GM12878 (cell line): ENCODE results near the gene TEFM. TPM values are rescaled to one million over a fixed set of nuclear protein-coding genes. Genes with fewer than 3 reads are reported as not detected.

Experiments
- ATAC-seq: fragments of 200-7000 bp; cut with Tn5 transposase; 3 replicates; pipeline ENCODE4 v1.9.1; 2020; ENCODE audit warnings: mild to moderate bottlenecking, moderate library complexity
- BruUV-seq: library from RNA; stranded (reverse); fragments of 400-500 nt; replicated peaks from 2 replicates; lab custom pipeline; 2021; lab: Mats Ljungman, UMichigan
- CTCF ChIA-PET: fragments of 300-600 bp; sonication (Branson Sonifier 250); formaldehyde crosslinking; extraction: SDS; loops from one replicate; lab custom pipeline; 2021; ENCODE audit warnings: inconsistent platforms; lab: Yijun Ruan, JAX
- POLR2A ChIA-PET: fragments of 350-600 bp; formaldehyde crosslinking; extraction: SDS; loops from one replicate; lab custom pipeline; 2021; ENCODE audit warnings: inconsistent platforms; lab: Charles Lee
- RAD21 ChIA-PET: fragments of 300-600 bp; sonication (Branson Sonifier 250); formaldehyde crosslinking; loops from one replicate; lab custom pipeline; 2023; ENCODE audit warnings: antibody characterized with exemption; ENCODE audit not compliant: unreplicated experiment; lab: Charles Lee
- SMC1A ChIA-PET: fragments of 300-600 bp; sonication (Branson Sonifier 250); formaldehyde crosslinking; loops from one replicate; lab custom pipeline; 2023; ENCODE audit not compliant: unreplicated experiment, uncharacterized antibody; lab: Charles Lee
- DNase-seq: peaks from one replicate; pipeline ENCODE4 v3.0.0-alpha.2; 2011; ENCODE audit warnings: low read depth, low spot score
- FAIRE-seq: peaks from 3 replicates; lab custom pipeline; 2011; peaks lifted over from hg19 to GRCh38; lab: Jason Lieb, UNC
- H2AFZ ChIP-seq: 2 replicates; pipeline ENCODE4 v1.6.0; 2011; ENCODE audit warnings: low read depth, low read length, control low read depth; ENCODE audit not compliant: control insufficient read depth
- H3K27ac ChIP-seq: 2 replicates; pipeline ENCODE4 v1.5.1; 2011; ENCODE audit warnings: control low read depth; ENCODE audit not compliant: control insufficient read depth, insufficient read depth
- H3K27me3 ChIP-seq, 2 experiments: replicated peaks in 1 of 2; 2 replicates each; pipeline versions ENCODE4 v1.6.0 to v1.6.1; 2011; ENCODE audit warnings: low read length in 1 of 2; ENCODE audit not compliant: control insufficient read depth in 2 of 2, insufficient read depth in 2 of 2
- H3K36me3 ChIP-seq, 2 experiments: 2 replicates each; pipeline ENCODE4 v1.5.1; 2011; ENCODE audit warnings: low read length in 1 of 2; ENCODE audit not compliant: control insufficient read depth in 2 of 2, insufficient read depth in 2 of 2
- H3K4me1 ChIP-seq: 2 replicates; pipeline ENCODE4 v1.6.1; 2011; ENCODE audit warnings: mild to moderate bottlenecking, low read length, moderate library complexity, mixed read lengths; ENCODE audit not compliant: control insufficient read depth, insufficient read depth
- H3K4me2 ChIP-seq: 2 replicates; pipeline ENCODE4 v1.6.0; 2011; ENCODE audit warnings: control low read depth; ENCODE audit not compliant: control insufficient read depth, insufficient read depth
- H3K4me3 ChIP-seq: fragments of 200-600 bp; sonication (generic); 2 replicates; pipeline ENCODE4 v1.5.1; 2016
- H3K79me2 ChIP-seq: 2 replicates; pipeline ENCODE4 v1.6.0; 2011; ENCODE audit warnings: low read length; ENCODE audit not compliant: control insufficient read depth, insufficient read depth
- H3K9ac ChIP-seq: 2 replicates; pipeline ENCODE4 v1.8.0; 2011; ENCODE audit warnings: low read length, control low read depth, mixed read lengths; ENCODE audit not compliant: control insufficient read depth, insufficient read depth
- H3K9me3 ChIP-seq: replicated peaks from 3 replicates; pipeline ENCODE4 v1.5.1; 2011; ENCODE audit warnings: mild to moderate bottlenecking, low read length; ENCODE audit not compliant: control insufficient read depth, insufficient read depth
- H4K20me1 ChIP-seq: 2 replicates; pipeline ENCODE4 v1.6.0; 2011; ENCODE audit not compliant: control insufficient read depth, insufficient read depth
- BCL11A ChIP-seq: IDR thresholded peaks from 2 replicates; pipeline ENCODE4 v1.6.1; 2011; ENCODE audit warnings: low read depth, low read length
- DPF2 ChIP-seq: fragments of 450-650 bp; IDR thresholded peaks from 2 replicates; pipeline ENCODE4 v1.6.1; 2017; ENCODE audit warnings: mild to moderate bottlenecking
- ELK1 ChIP-seq: IDR thresholded peaks from 2 replicates; pipeline ENCODE4 v1.6.1; 2012; ENCODE audit warnings: low read depth, low read length, improper control_type of control experiment
- EP300 ChIP-seq, 2 experiments: fragments of 150-350 bp in 1 of 2; IDR thresholded peaks; 2 replicates each; pipeline ENCODE4 v1.6.1; 2011 to 2012; ENCODE audit warnings: low read depth in 2 of 2, low read length in 2 of 2, borderline replicate concordance in 1 of 2, improper control_type of control experiment in 1 of 2, inconsistent platforms in 1 of 2; ENCODE audit not compliant: control insufficient read depth in 1 of 2
- ESRRA ChIP-seq: IDR thresholded peaks from 2 replicates; pipeline ENCODE4 v1.6.1; 2012; ENCODE audit warnings: mild to moderate bottlenecking, low read length, improper control_type of control experiment
- GATAD2B ChIP-seq: fragments of 450-650 bp; conservative IDR thresholded peaks from 2 replicates; pipeline ENCODE4 v1.6.1; 2017; ENCODE audit warnings: low read depth, mild to moderate bottlenecking, moderate library complexity
- HDAC2 ChIP-seq: fragments of 200-600 bp; sonication (generic); IDR thresholded peaks from 2 replicates; pipeline ENCODE4 v1.6.1; 2017
- NFXL1 ChIP-seq: fragments of 450-650 bp; IDR thresholded peaks from 2 replicates; pipeline ENCODE4 v1.6.1; 2017; ENCODE audit warnings: antibody characterized with exemption, mild to moderate bottlenecking, borderline replicate concordance
- PML ChIP-seq: IDR thresholded peaks from 2 replicates; pipeline ENCODE4 v1.6.1; 2012; ENCODE audit warnings: low read length, inconsistent platforms
- PRDM15 ChIP-seq: fragments of 450-650 bp; formaldehyde crosslinking; IDR thresholded peaks from 2 replicates; pipeline ENCODE4 v1.4.0; 2020; ENCODE audit warnings: mild to moderate bottlenecking, moderate library complexity
- RCOR1 ChIP-seq: conservative IDR thresholded peaks from 2 replicates; pipeline ENCODE4 v1.6.1; 2012; ENCODE audit warnings: low read depth, low read length, improper control_type of control experiment
- RFX5 ChIP-seq: IDR thresholded peaks from 2 replicates; pipeline ENCODE4 v1.6.1; 2011; ENCODE audit warnings: low read depth, low read length, improper control_type of control experiment
- STAT1 ChIP-seq: fragments of 450-650 bp; conservative IDR thresholded peaks from 2 replicates; pipeline ENCODE4 v1.6.1; 2014; ENCODE audit warnings: antibody characterized with exemption, mild to moderate bottlenecking
- USF2 ChIP-seq: IDR thresholded peaks from 2 replicates; pipeline ENCODE4 v1.6.1; 2011; ENCODE audit warnings: low read depth, low read length, improper control_type of control experiment, borderline replicate concordance
- ZNF592 ChIP-seq: fragments of 450-650 bp; IDR thresholded peaks from 2 replicates; pipeline ENCODE4 v1.6.1; 2017; ENCODE audit warnings: mild to moderate bottlenecking, moderate library complexity
- in situ Hi-C: fragments of 300-500 bp; cut with MboI; formaldehyde crosslinking; loops from 9 replicates; pipeline ENCODE4 v1.14.3; 2018; ENCODE audit warnings: mixed read lengths
- intact Hi-C: fragments of 100-400 bp; cut with micrococcal nuclease; formaldehyde crosslinking; loops from one replicate; pipeline ENCODE4 v1.14.2; 2022; ENCODE audit not compliant: unreplicated experiment
- polyA plus RNA-seq, 11 experiments: library from polyadenylated mRNA; depleted of rRNA in 4 of 11; unstranded in 6 of 11; stranded (reverse) in 5 of 11; fragments of >200 nt; fragmentation: Nextera tagmentation in 4 of 11; fragmentation: Illumina TruSeq in 1 of 11; extraction: Ambion mirVana in 4 of 11; extraction: Trizol in 1 of 11; gene quantifications; 1 replicate in 1 of 11; 2 replicates in 10 of 11; pipeline versions ENCODE4 v1.2.1 to v1.2.3, GENCODE V29; 2011 to 2016; ENCODE audit warnings: inconsistent platforms in 2 of 11, missing spikeins in 2 of 11, low read depth in 1 of 11
- total RNA-seq, 4 experiments: library from RNA; depleted of rRNA in 3 of 4; stranded (reverse); fragments of >200 nt in 3 of 4; fragmentation: Illumina TruSeq in 1 of 4; extraction: Trizol in 1 of 4; gene quantifications; 2 replicates each; pipeline versions ENCODE4 v1.2.1 to v1.2.3, GENCODE V29; 2013 to 2021

TEFM gene
- total and polyA plus RNA-seq, 10 of the 15 experiments (the other 5 are each of a cell fraction or from before 2014, with no cell fraction given): 11.5 to 57.1 (median 28.6) TPM

GRCh38 chr17:30917050-30917449, 11.0 kb upstream of the TEFM start:
- no peak overlapping the region for H3K27ac ChIP-seq
- H3K27me3 ChIP-seq: no peaks in the 10 kb centered on the region; a peak in 2 of 4 replicates
- no peak overlapping the region for H3K9ac ChIP-seq
- H3K9me3 ChIP-seq: no peaks in the 10 kb centered on the region
- no peak for FAIRE-seq
- TF ChIP-seq NFXL1 (no peak), DPF2 (no peak), ZNF592 (no peak), ELK1 (no peak), BCL11A (no peak), PML (no peak), GATAD2B (no peak), ESRRA (no peak), RFX5 (no peak), HDAC2 (no peak), PRDM15 (CRISPR knock-in tag) (no peak), STAT1 (no peak), EP300 (IDR thresholded peaks at IDR 0.05; ENCODE audit: borderline replicate concordance in 1 of 2, control insufficient read depth in 1 of 2, low read depth in 2 of 2, low read length in 2 of 2) (no peak), USF2 (no peak), RCOR1 (no peak)
- TF ChIP-seq, all 136 proteins: peak for 0
- Histone ChIP-seq H3K4me3 (no peak overlapping the region), H3K36me3 (no peaks in the 10 kb centered on the region), H2AFZ (no peak overlapping the region), H3K4me1 (no peaks in the 10 kb centered on the region; the same call in 1 of the 2 replicates), H3K4me2 (no peak overlapping the region), H4K20me1 (no peaks in the 10 kb centered on the region), H3K79me2 (no peaks in the 10 kb centered on the region)
- no peak for DNase-seq
- ChIA-PET POLR2A (no interaction called here), SMC1A (interaction anchor here (0.6 kb wide), 2 partner anchors 37 to 212 kb away, joined by 3 read pairs; no protein-coding TSS in a partner anchor), CTCF (interaction anchor here (0.9 to 1.1 kb wide), 2 partner anchors 297 to 304 kb away, joined by 3 read pairs; no protein-coding TSS in a partner anchor), RAD21 (no interaction called here)
- no TSS peak for BruUV-seq
- ATAC-seq: no peak
- intact Hi-C loops (no loop called here), in situ Hi-C loops (loop anchor here (10.0 kb wide), 1 partner anchor 298 kb away; no protein-coding TSS in a partner anchor)
